Raji (cell line): Measurements from ENCODE around the gene GRXCR1.

Experiments used
- POLR2A ChIP-seq: IDR thresholded peaks from 2 replicates; pipeline ENCODE4 v1.6.1; 2011; ENCODE audit warnings: low read depth, low read length, control low read depth; ENCODE audit not compliant: insufficient read depth

Gene GRXCR1

GRCh38 chr4:42892413-42892812 lies at the start of gene GRXCR1:
Gene GRXCR1, plus strand, starts transcription at chr4:42892713. Its CDS starts 554 bp downstream, at chr4:42893267.
- no peak for TF ChIP-seq POLR2A

- TF ChIP-seq POLR2A, result no peak
Observed at GRCh38 chr4:42843694-42844093, 48.8 kb upstream of the GRXCR1 start.

- TF ChIP-seq POLR2A, result no peak
Observed at GRCh38 chr4:42844422-42845070, 48.0 kb upstream of the GRXCR1 start.

GRCh38 chr4:42845586-42845985 lies 46.9 kb upstream of the GRXCR1 start:
- TF ChIP-seq POLR2A, result no peak

- no peak for TF ChIP-seq POLR2A
Observed at GRCh38 chr4:42855779-42856178, 36.7 kb upstream of the GRXCR1 start.

GRCh38 chr4:42865572-42866189 lies 26.8 kb upstream of the GRXCR1 start:
- TF ChIP-seq POLR2A, result no peak

- TF ChIP-seq POLR2A, result no peak
Observed at GRCh38 chr4:42871261-42871660, 21.3 kb upstream of the GRXCR1 start.

GRCh38 chr4:42871671-42872290 lies 20.7 kb upstream of the GRXCR1 start:
- TF ChIP-seq POLR2A, result no peak

GRCh38 chr4:42878863-42879262 lies 13.7 kb upstream of the GRXCR1 start:
- TF ChIP-seq POLR2A, result no peak

GRCh38 chr4:42881253-42881652 lies 11.3 kb upstream of the GRXCR1 start:
- TF ChIP-seq POLR2A, result no peak

- no peak for TF ChIP-seq POLR2A
Observed at GRCh38 chr4:42891644-42892043, 869 bp upstream of the GRXCR1 start.

GRCh38 chr4:42895452-42895851 lies 2.9 kb downstream of the GRXCR1 start:
- no peak for TF ChIP-seq POLR2A

- TF ChIP-seq POLR2A, result no peak
Observed at GRCh38 chr4:42904986-42905385, 12.5 kb downstream of the GRXCR1 start.

- no peak for TF ChIP-seq POLR2A
Observed at GRCh38 chr4:42905591-42905990, 13.1 kb downstream of the GRXCR1 start.

GRCh38 chr4:42906341-42906740 lies 13.8 kb downstream of the GRXCR1 start:
- no peak for TF ChIP-seq POLR2A
